ENCODE results near the gene MESP2.

DNA sequence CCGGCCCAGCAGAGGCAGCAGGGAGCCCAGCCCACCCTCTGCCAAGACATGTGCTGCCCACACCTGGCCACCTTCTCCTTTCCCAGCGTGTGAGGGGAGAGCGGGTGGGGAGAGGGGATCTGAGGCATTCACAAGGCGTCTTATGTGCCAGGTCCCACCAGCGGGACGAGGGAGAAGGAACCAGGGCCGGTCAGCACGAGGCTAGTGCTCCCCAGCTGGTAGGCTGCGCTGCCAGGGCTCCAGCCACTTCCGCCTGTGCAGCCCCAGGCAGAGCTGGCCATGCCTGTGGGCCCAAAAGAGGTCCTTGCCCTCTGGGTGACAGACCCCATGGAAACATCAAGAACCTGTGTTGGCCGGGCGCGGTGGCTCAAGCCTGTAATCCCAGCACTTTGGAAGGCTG, 31.0 kb upstream of the MESP2 start:
- TF ChIP-seq EZH2phosphoT487 (IDR thresholded peaks at IDR 0.05; ENCODE audit: insufficient read depth, low read depth): no peak
- TF ChIP-seq EZH2 (IDR thresholded peaks at IDR 0.05; ENCODE audit: insufficient read depth, poor library complexity, severe bottlenecking): no peak

All from GM23248 (cell line).